Neuronal stem cell (in vitro differentiated cells): Measurements from ENCODE around the gene SLC25A26.

Experiments
- DNase-seq: peaks from one replicate; pipeline ENCODE4 v3.0.0-alpha.2; 2013; ENCODE audit warnings: low spot score
- H2AFZ ChIP-seq: one replicate; pipeline ENCODE4 v1.6.1; 2013; ENCODE audit warnings: mild to moderate bottlenecking, low read length, inconsistent platforms
- H2AK5ac ChIP-seq: 2 replicates; pipeline ENCODE4 v1.6.1; 2013; ENCODE audit warnings: low read depth, mild to moderate bottlenecking, inconsistent platforms, low read length, moderate library complexity, mixed read lengths
- H2BK120ac ChIP-seq: 2 replicates; pipeline ENCODE4 v1.6.1; 2013; ENCODE audit warnings: low read depth, mild to moderate bottlenecking, inconsistent platforms, low read length, moderate library complexity, mixed read lengths
- H2BK12ac ChIP-seq: one replicate; pipeline ENCODE4 v1.6.1; 2013; ENCODE audit warnings: low read length, inconsistent platforms
- H2BK15ac ChIP-seq: 2 replicates; pipeline ENCODE4 v1.6.1; 2013; ENCODE audit warnings: mild to moderate bottlenecking, low read length, inconsistent platforms, mixed read lengths
- H2BK5ac ChIP-seq: one replicate; pipeline ENCODE4 v1.6.1; 2013; ENCODE audit warnings: inconsistent platforms, mild to moderate bottlenecking, low read length, moderate library complexity
- H3K14ac ChIP-seq: one replicate; pipeline ENCODE4 v1.6.1; 2013; ENCODE audit warnings: low read length, inconsistent platforms
- H3K18ac ChIP-seq: 2 replicates; pipeline ENCODE4 v1.6.1; 2013; ENCODE audit warnings: low read length, inconsistent platforms
- H3K23ac ChIP-seq: 2 replicates; pipeline ENCODE4 v1.6.1; 2013; ENCODE audit warnings: low read depth, mild to moderate bottlenecking, mixed read lengths, low read length, inconsistent platforms; ENCODE audit not compliant: poor library complexity
- H3K27ac ChIP-seq: replicated peaks from 3 replicates; pipeline ENCODE4 v1.5.1; 2013; ENCODE audit warnings: low read length, inconsistent platforms
- H3K27me3 ChIP-seq, 3 experiments: 2 replicates each; pipeline ENCODE4 v1.6.1; 2013; ENCODE audit warnings: low read length in 3 of 3, mild to moderate bottlenecking in 2 of 3, inconsistent platforms in 1 of 3, low read depth in 1 of 3, mixed read lengths in 1 of 3, moderate library complexity in 1 of 3; ENCODE audit not compliant: control insufficient read depth in 3 of 3, insufficient read depth in 3 of 3
- H3K36me3 ChIP-seq, 2 donors: replicated peaks in 1 of 2; 2 replicates each; pipeline ENCODE4 v1.6.1; 2013; ENCODE audit warnings: low read length in 2 of 2; ENCODE audit not compliant: control insufficient read depth in 2 of 2, insufficient read depth in 2 of 2
- H3K4ac ChIP-seq: 2 replicates; pipeline ENCODE4 v1.6.1; 2013; ENCODE audit warnings: inconsistent platforms, mild to moderate bottlenecking, low read length, moderate library complexity
- H3K4me1 ChIP-seq, 2 donors: 1 replicate in 1 of 2; 2 replicates in 1 of 2; pipeline ENCODE4 v1.6.1; 2013; ENCODE audit warnings: low read length in 2 of 2, low read depth in 1 of 2; ENCODE audit not compliant: control insufficient read depth in 2 of 2, insufficient read depth in 1 of 2
- H3K4me2 ChIP-seq: one replicate; pipeline ENCODE4 v1.6.1; 2013; ENCODE audit warnings: mild to moderate bottlenecking, low read length, inconsistent platforms; ENCODE audit not compliant: insufficient read depth, poor library complexity, severe bottlenecking
- H3K4me3 ChIP-seq, 2 donors: 2 replicates each; pipeline ENCODE4 v1.5.1; 2013; ENCODE audit warnings: low read length in 2 of 2, mild to moderate bottlenecking in 2 of 2, inconsistent platforms in 1 of 2, moderate library complexity in 1 of 2
- H3K79me1 ChIP-seq: one replicate; pipeline ENCODE4 v1.6.1; 2013; ENCODE audit warnings: low read depth, mild to moderate bottlenecking, inconsistent platforms, low read length, moderate library complexity
- H3K9ac ChIP-seq: one replicate; pipeline ENCODE4 v1.6.1; 2013; ENCODE audit warnings: mild to moderate bottlenecking, low read depth, low read length, inconsistent platforms; ENCODE audit not compliant: poor library complexity
- H3K9me3 ChIP-seq, 2 donors: replicated peaks in 1 of 2; 2 replicates each; pipeline versions ENCODE3 to v1.6.1; 2013; ENCODE audit warnings: low read length in 2 of 2, mild to moderate bottlenecking in 2 of 2, inconsistent platforms in 1 of 2, low read depth in 1 of 2, mixed read lengths in 1 of 2, moderate library complexity in 1 of 2; ENCODE audit not compliant: control insufficient read depth in 2 of 2, insufficient read depth in 1 of 2
- H4K8ac ChIP-seq: one replicate; pipeline ENCODE4 v1.6.1; 2013; ENCODE audit warnings: low read depth, mild to moderate bottlenecking, inconsistent platforms, low read length, moderate library complexity
- H4K91ac ChIP-seq: one replicate; pipeline ENCODE4 v1.6.1; 2013; ENCODE audit warnings: low read length, low read depth, mild to moderate bottlenecking, inconsistent platforms; ENCODE audit not compliant: poor library complexity
- WGBS, 2 donors: extraction: QIAGEN DNeasy Blood & Tissue Kit; methylation state at CpG; one replicate each; pipeline ENCODE4 v1.1.7; 2013; ENCODE audit warnings: missing lambda C conversion rate in 2 of 2, mixed read lengths in 1 of 2; ENCODE audit not compliant: insufficient read length in 2 of 2, insufficient replicate concordance in 1 of 2; ENCODE audit errors: extremely low coverage in 2 of 2; 5-methylcytosine and 5-hydroxymethylcytosine counted together

Gene SLC25A26

DNA sequence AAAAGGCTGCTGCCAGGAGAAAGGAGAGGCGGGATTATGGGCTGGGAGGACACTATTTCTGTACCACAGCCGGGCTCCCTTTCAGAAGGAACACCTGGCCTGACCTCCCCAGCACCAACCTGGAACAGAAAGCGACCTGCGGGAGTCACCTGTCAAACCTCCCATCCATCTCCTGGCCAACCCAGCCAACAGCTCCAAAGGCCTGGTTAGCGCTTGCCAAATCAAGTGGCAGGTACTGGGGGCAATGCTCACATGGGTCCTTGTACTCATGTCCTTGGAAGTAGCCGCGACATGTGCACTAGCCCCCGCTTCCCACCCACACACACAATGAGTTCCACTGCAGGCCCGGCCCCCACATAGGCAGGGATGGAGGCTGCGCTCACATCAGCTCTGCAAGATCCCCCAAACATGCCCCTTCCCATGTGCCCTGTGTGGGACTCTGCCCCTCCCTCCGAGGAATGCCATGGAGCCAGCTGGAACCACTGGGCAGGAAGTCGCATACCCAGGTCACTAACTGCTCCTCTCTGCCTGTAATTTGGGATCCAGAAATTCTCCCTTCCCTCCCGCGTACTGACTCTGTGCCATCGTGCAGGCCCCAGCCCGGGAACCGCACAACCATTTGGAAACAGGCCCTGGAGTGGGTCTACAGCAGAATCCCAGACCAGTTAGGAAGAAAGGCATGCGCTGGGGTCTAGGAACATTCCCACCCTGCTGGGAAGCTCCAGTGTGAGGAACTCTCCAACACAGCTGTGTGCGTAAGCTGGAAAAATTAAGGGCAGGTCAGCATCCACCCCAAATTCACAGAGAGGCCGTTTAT lies 181.1 kb downstream of the SLC25A26 start:
- Histone ChIP-seq H3K27me3 (no peaks in the 10 kb centered on the region), H3K4me1 (peaks cover 33 to 34% of the 10 kb centered on the region in 2 donors), H2BK120ac (no peak overlapping the region), H3K23ac (no peak overlapping the region), H3K4ac (no peak overlapping the region), H3K4me2 (no peak overlapping the region), H2AFZ (no peak overlapping the region), H3K9me3 (no peaks in the 10 kb centered on the region), H3K18ac (peak overlapping the region; percentile 65), H3K27ac (no peak overlapping the region), H2BK12ac (no peak overlapping the region), H4K91ac (no peak overlapping the region), H3K36me3 (peaks cover 75 to 90% of the 10 kb centered on the region in 2 donors), H2BK15ac (no peak overlapping the region), H3K4me3 (no peak overlapping the region), H3K9ac (peak overlapping the region; percentile 54), H3K14ac (peak overlapping the region; percentile 48), H3K79me1 (peaks cover 22% of the 10 kb centered on the region), H4K8ac (no peak overlapping the region), H2AK5ac (no peak overlapping the region), H2BK5ac (no peak overlapping the region)
- no CpG with 5 or more reads among the region's 20 CpGs for WGBS, 2 donors
- no peak for DNase-seq

GRCh38 chr3:66402596-66403290 lies 181.9 kb downstream of the SLC25A26 start:
- Histone ChIP-seq H3K9ac (no peak overlapping the region), H3K4me1 (peaks cover 33 to 34% of the 10 kb centered on the region in 2 donors), H2BK15ac (no peak overlapping the region), H2AFZ (no peak overlapping the region), H3K4ac (no peak overlapping the region), H4K8ac (no peak overlapping the region), H3K18ac (no peak overlapping the region), H2BK120ac (no peak overlapping the region), H3K4me3 (no peak overlapping the region), H3K4me2 (no peak overlapping the region), H3K14ac (no peak overlapping the region), H2BK5ac (no peak overlapping the region), H2AK5ac (no peak overlapping the region), H3K27me3 (no peaks in the 10 kb centered on the region), H2BK12ac (no peak overlapping the region), H3K27ac (no peak overlapping the region), H3K23ac (no peak overlapping the region), H3K9me3 (no peaks in the 10 kb centered on the region), H4K91ac (no peak overlapping the region), H3K36me3 (peaks cover 75 to 90% of the 10 kb centered on the region in 2 donors), H3K79me1 (peaks cover 18% of the 10 kb centered on the region)
- DNase-seq: no peak
- WGBS, 2 donors: no CpG with 5 or more reads among the region's 13 CpGs

- Histone ChIP-seq H2BK15ac (no peak overlapping the region), H2AFZ (no peak overlapping the region), H2AK5ac (no peak overlapping the region), H3K4me2 (no peak overlapping the region), H4K8ac (no peak overlapping the region), H3K27me3 (no peaks in the 10 kb centered on the region), H2BK120ac (no peak overlapping the region), H3K14ac (no peak overlapping the region), H3K36me3 (peaks cover 74 to 90% of the 10 kb centered on the region in 2 donors), H3K4ac (no peak overlapping the region), H3K4me3 (no peak overlapping the region), H3K27ac (no peak overlapping the region), H4K91ac (no peak overlapping the region), H2BK12ac (no peak overlapping the region), H3K4me1 (peaks cover 34% of the 10 kb centered on the region in 2 donors), H3K23ac (no peak overlapping the region), H3K18ac (peak overlapping the region; percentile 54), H3K9me3 (no peaks in the 10 kb centered on the region), H3K9ac (peak overlapping the region; percentile 38), H3K79me1 (peaks cover 19% of the 10 kb centered on the region), H2BK5ac (no peak overlapping the region)
- WGBS, 2 donors: no CpG with 5 or more reads among the region's 13 CpGs
- DNase-seq: no peak
These were observed 182.7 kb downstream of the SLC25A26 start for GRCh38 chr3:66403323-66403990.

DNA sequence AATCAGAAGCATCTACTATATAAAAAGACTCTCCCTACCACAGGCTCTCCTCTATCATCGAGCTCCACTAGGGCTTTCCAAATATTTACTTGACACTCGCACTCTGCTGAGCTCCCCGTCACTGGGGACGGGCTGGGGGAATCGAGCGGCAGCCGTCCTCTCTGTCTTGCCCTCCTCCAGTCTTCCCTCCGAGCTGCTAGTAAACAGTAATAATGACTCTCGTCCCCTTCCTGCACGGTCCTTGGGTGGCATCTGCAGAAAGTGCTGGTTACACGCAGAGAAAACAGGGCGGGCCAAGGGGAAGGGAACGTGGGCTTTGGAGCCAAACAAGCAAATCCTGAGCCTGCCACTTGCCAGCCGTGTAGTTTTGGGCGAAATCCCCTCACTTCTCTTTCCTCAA lies 183.4 kb downstream of the SLC25A26 start:
- Histone ChIP-seq H4K91ac (no peak overlapping the region), H3K27me3 (no peaks in the 10 kb centered on the region), H2AFZ (no peak overlapping the region), H3K4me2 (no peak overlapping the region), H3K4me3 (no peak overlapping the region), H2BK15ac (no peak overlapping the region), H3K23ac (no peak overlapping the region), H2BK12ac (no peak overlapping the region), H3K14ac (no peak overlapping the region), H3K9me3 (no peaks in the 10 kb centered on the region), H2BK120ac (no peak overlapping the region), H3K18ac (peak overlapping the region; percentile 11), H3K9ac (no peak overlapping the region), H3K4me1 (peaks cover 34% of the 10 kb centered on the region in 2 donors), H3K79me1 (peaks cover 19% of the 10 kb centered on the region), H4K8ac (no peak overlapping the region), H3K4ac (no peak overlapping the region), H2AK5ac (no peak overlapping the region), H3K36me3 (peaks cover 72 to 90% of the 10 kb centered on the region in 2 donors), H2BK5ac (no peak overlapping the region), H3K27ac (no peak overlapping the region)
- no peak for DNase-seq
- no CpG with 5 or more reads among the region's 15 CpGs for WGBS, 2 donors
